Loucy (cell line): ENCODE results near the gene NMT1.

ENCODE experiments used
- H2AFZ ChIP-seq: fragments of 200-600 bp; sonication (generic); 2 replicates; pipeline ENCODE4 v1.6.0; 2016; ENCODE audit warnings: antibody characterized with exemption, mild to moderate bottlenecking, low read length, moderate library complexity
- H3F3A ChIP-seq: fragments of 200-600 bp; 2 replicates; pipeline ENCODE4 v1.6.0; 2016; ENCODE audit warnings: antibody characterized with exemption, low read depth, mild to moderate bottlenecking
- H3K27me3 ChIP-seq: fragments of 200-600 bp; sonication (generic); 2 replicates; pipeline ENCODE4 v1.6.1; 2014; ENCODE audit warnings: low read length, mild to moderate bottlenecking; ENCODE audit not compliant: insufficient read depth, poor library complexity, severe bottlenecking
- H3K36me3 ChIP-seq: fragments of 200-600 bp; sonication (generic); 2 replicates; pipeline ENCODE4 v1.6.1; 2016; ENCODE audit warnings: low read length; ENCODE audit not compliant: insufficient read depth
- H3K4me1 ChIP-seq: fragments of 200-600 bp; sonication (generic); 2 replicates; pipeline ENCODE4 v1.5.1; 2014; ENCODE audit warnings: low read length, mild to moderate bottlenecking; ENCODE audit not compliant: insufficient read depth, poor library complexity, severe bottlenecking
- H3K4me2 ChIP-seq: fragments of 200-600 bp; sonication (generic); 2 replicates; pipeline ENCODE4 v1.6.0; 2014; ENCODE audit warnings: antibody characterized with exemption, low read length, low read depth, mild to moderate bottlenecking; ENCODE audit not compliant: poor library complexity, severe bottlenecking
- H3K4me3 ChIP-seq: fragments of 200-600 bp; sonication (generic); 2 replicates; pipeline ENCODE4 v1.5.1; 2014; ENCODE audit warnings: low read length, mild to moderate bottlenecking, mixed read lengths; ENCODE audit not compliant: poor library complexity, severe bottlenecking
- H3K79me2 ChIP-seq: fragments of 200-600 bp; sonication (generic); 2 replicates; pipeline ENCODE4 v1.6.1; 2014; ENCODE audit warnings: low read length; ENCODE audit not compliant: insufficient read depth
- H3K9ac ChIP-seq: fragments of 200-600 bp; sonication (generic); 2 replicates; pipeline ENCODE4 v1.6.0; 2014; ENCODE audit warnings: mild to moderate bottlenecking, low read depth, low read length, moderate library complexity; ENCODE audit not compliant: poor library complexity, severe bottlenecking
- H3K9me2 ChIP-seq: fragments of 200-600 bp; sonication (generic); replicated peaks from 2 replicates; pipeline ENCODE4 v1.6.1; 2016; ENCODE audit warnings: low read depth, low read length, mixed read lengths
- H3K9me3 ChIP-seq: fragments of 200-600 bp; sonication (generic); 2 replicates; pipeline ENCODE4 v1.6.1; 2014; ENCODE audit warnings: mild to moderate bottlenecking, antibody characterized with exemption, low read length, low read depth; ENCODE audit not compliant: insufficient read depth
- H4K20me1 ChIP-seq: fragments of 200-600 bp; sonication (generic); 2 replicates; pipeline ENCODE4 v1.6.0; 2014; ENCODE audit warnings: antibody characterized with exemption, low read length, mild to moderate bottlenecking; ENCODE audit not compliant: insufficient read depth, poor library complexity, severe bottlenecking
- EZH2phosphoT487 ChIP-seq: fragments of 200-600 bp; IDR thresholded peaks from 2 replicates; pipeline ENCODE4 v1.6.1; 2018; ENCODE audit warnings: antibody characterized with exemption, mild to moderate bottlenecking, moderate library complexity, borderline replicate concordance
- TF ChIP-seq, protein P1 (sequence below): fragments of 200-600 bp; sonication (generic); conservative IDR thresholded peaks from 2 replicates; pipeline ENCODE4 v1.5.1; 2014; ENCODE audit warnings: mild to moderate bottlenecking, antibody characterized with exemption, low read length

The NMT1 gene

DNA sequence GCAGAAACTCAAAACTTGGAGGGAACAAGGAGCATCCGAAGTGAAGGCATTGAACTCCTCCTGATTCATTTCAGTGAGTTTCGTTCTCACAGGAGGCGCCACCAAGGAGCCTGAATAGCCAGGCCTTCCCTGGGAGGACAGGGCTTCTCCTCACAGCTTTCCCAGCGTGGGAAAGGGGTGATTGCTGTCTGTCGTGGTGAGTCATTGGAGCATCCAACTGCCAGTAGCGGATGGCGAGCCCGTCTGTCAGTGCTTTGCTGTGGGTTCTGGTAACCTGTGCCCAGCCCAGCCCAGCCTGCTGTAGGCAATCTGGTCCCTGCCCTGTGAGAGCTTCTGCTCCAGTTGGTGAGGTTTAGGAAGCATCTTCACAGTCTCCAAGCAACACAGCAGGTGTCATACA, 42.9 kb downstream of the NMT1 start:
- H3K4me2 ChIP-seq, result no peak overlapping the region
- H3K36me3 ChIP-seq, result peaks cover 75% of the 10 kb centered on the region; the same call in 1 of the 2 replicates
- H3K9me2 ChIP-seq, result no peaks in the 10 kb centered on the region
- no peak overlapping the region for H3K4me3 ChIP-seq
- no peaks in the 10 kb centered on the region for H3K27me3 ChIP-seq
- TF ChIP-seq, protein P1, sequence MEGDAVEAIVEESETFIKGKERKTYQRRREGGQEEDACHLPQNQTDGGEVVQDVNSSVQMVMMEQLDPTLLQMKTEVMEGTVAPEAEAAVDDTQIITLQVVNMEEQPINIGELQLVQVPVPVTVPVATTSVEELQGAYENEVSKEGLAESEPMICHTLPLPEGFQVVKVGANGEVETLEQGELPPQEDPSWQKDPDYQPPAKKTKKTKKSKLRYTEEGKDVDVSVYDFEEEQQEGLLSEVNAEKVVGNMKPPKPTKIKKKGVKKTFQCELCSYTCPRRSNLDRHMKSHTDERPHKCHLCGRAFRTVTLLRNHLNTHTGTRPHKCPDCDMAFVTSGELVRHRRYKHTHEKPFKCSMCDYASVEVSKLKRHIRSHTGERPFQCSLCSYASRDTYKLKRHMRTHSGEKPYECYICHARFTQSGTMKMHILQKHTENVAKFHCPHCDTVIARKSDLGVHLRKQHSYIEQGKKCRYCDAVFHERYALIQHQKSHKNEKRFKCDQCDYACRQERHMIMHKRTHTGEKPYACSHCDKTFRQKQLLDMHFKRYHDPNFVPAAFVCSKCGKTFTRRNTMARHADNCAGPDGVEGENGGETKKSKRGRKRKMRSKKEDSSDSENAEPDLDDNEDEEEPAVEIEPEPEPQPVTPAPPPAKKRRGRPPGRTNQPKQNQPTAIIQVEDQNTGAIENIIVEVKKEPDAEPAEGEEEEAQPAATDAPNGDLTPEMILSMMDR, result no peak
- no peak for TF ChIP-seq EZH2phosphoT487
- no peak overlapping the region for H2AFZ ChIP-seq
- H3K79me2 ChIP-seq, result no peaks in the 10 kb centered on the region
- no peaks in the 10 kb centered on the region for H3K4me1 ChIP-seq
- no peaks in the 10 kb centered on the region for H3K9me3 ChIP-seq
- H3K9ac ChIP-seq, result no peak overlapping the region
- H3F3A ChIP-seq, result no peaks in the 10 kb centered on the region
- no peaks in the 10 kb centered on the region for H4K20me1 ChIP-seq

DNA sequence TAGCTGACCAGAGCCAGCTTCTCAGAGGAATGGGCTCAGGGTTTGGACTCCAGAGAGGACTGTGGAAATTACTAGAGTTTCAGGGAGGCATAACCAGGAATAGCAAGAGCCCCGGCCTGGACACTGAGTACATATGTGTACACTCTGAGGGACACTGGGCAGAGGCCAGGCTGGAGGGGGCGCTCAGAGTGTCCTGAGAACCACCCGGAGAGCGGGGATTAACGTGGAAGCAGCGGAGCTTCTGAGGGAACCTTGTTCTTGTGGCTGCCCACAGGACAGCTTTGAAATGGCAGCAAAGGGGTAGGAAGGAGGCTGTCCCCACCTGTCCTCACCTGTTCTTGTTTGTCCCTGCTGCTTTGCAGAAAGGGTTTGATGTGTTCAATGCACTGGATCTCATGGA, 43.4 kb downstream of the NMT1 start:
- Histone ChIP-seq H3K4me3 (no peak overlapping the region), H3K9me2 (no peaks in the 10 kb centered on the region), H3K9ac (no peak overlapping the region), H3K4me1 (no peaks in the 10 kb centered on the region), H3K27me3 (no peaks in the 10 kb centered on the region), H3K79me2 (no peaks in the 10 kb centered on the region), H3F3A (no peaks in the 10 kb centered on the region), H3K4me2 (no peak overlapping the region), H3K9me3 (no peaks in the 10 kb centered on the region), H3K36me3 (peaks cover 72% of the 10 kb centered on the region; the same call in 1 of the 2 replicates), H2AFZ (no peak overlapping the region), H4K20me1 (no peaks in the 10 kb centered on the region)
- TF ChIP-seq EZH2phosphoT487, result no peak
- TF ChIP-seq, protein P1, result no peak

DNA sequence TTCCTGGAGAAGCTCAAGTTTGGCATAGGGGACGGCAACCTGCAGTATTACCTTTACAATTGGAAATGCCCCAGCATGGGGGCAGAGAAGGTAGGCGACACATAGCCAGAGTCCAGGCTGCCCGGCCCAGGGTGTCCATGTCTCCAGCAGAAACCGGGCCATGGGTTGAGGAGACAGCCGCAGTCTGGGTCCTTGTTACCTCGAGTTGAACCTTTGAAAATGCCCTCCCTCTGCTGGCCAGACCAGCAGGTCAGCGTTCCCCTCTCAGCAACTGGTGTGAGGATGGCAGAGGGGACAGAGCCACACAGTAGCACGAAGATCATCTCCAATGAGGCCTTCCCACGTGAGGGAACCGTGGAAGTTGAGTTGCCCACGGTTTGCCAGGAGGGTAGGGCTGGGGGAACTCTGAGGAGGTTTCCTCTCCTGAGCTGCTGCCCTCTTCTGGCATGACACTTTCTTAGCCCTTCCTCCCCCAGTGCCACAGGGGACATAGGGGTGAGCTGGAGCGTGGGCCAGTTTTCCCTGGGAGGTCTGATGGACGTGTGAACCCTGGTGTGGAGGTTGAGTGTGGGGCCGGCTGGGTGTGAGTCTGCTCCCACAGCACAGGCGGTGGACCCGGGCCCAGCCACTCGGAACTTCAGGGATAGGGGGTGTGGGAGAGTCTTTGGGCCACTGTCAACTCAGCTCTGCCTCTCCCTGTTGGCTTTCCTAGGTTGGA, 43.9 kb downstream of the NMT1 start:
- no peak overlapping the region for H3K9ac ChIP-seq

More for the DNA sequence above, 43.9 kb downstream of the NMT1 start:
- no peak overlapping the region for H3K4me2 ChIP-seq
- H3K79me2 ChIP-seq, result no peaks in the 10 kb centered on the region
- H3K27me3 ChIP-seq, result no peaks in the 10 kb centered on the region
- no peak for TF ChIP-seq EZH2phosphoT487
- TF ChIP-seq, protein P1, result no peak
- H3K36me3 ChIP-seq, result peaks cover 66% of the 10 kb centered on the region; the same call in 1 of the 2 replicates
- H4K20me1 ChIP-seq, result no peaks in the 10 kb centered on the region
- no peaks in the 10 kb centered on the region for H3K4me1 ChIP-seq
- H3F3A ChIP-seq, result no peaks in the 10 kb centered on the region
- H3K9me3 ChIP-seq, result no peaks in the 10 kb centered on the region
- H2AFZ ChIP-seq, result no peak overlapping the region
- no peaks in the 10 kb centered on the region for H3K9me2 ChIP-seq
- no peak overlapping the region for H3K4me3 ChIP-seq
